GF-D8 (cell line): Measurements from ENCODE around the gene DNAAF8.
"Not testable (repeated sequence)": the region's sequence is repeated elsewhere in the genome, so short reads cannot be mapped to it uniquely, and the experiment has no call there.

Experiments
- DNase-seq: peaks from one replicate; lab custom pipeline; 2025; lab: John Stamatoyannopoulos, UW

The DNAAF8 gene

DNA sequence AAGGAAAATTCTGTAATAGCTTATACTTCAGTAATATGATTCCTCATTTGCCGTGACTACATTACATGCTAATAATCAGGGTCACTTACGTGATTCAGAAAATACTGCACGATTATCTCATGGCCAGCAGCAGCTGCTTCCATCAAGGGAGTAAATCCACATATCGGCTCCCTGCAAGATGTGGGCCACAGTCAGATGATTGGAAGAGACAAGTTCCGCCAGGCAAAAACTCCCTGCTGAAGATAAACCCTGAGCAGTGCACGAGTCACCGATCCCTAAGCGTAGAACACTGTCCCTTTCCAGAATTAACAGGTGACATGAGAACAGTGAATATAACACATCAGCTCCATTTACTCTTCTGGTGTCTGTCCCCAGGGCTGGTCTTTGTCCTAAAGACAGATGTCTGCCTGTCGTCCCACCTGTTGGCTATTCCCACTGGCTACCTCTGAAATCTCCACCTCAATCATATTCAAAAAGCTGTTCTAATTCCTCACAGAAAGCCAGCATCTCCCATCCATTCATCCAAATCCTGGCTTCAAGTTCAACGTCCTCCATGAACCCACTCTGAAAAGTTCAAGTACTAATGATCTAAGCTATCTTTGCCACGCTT lies 9.6 kb upstream of the DNAAF8 start:
- no peak for DNase-seq

DNA sequence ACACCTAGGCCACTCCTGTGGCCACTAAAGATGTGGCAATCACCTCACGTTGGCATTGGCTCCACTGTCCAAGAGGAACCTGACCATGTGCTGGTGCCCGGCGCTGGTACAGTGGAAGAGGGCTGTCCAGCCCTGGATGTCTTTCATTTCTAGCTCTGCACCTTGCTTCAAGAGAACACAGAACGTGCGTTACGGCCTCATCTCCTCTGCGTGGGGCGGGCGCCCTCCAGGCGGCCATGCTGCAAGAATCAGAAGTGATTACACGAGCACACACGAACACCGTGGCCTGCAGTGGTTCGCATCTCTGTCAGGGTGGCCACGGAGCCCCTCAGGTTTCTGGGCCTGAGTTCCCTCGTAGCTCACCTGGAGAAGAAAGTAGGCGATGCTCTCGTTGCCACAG lies 7.7 kb upstream of the DNAAF8 start:
- no peak for DNase-seq

DNA sequence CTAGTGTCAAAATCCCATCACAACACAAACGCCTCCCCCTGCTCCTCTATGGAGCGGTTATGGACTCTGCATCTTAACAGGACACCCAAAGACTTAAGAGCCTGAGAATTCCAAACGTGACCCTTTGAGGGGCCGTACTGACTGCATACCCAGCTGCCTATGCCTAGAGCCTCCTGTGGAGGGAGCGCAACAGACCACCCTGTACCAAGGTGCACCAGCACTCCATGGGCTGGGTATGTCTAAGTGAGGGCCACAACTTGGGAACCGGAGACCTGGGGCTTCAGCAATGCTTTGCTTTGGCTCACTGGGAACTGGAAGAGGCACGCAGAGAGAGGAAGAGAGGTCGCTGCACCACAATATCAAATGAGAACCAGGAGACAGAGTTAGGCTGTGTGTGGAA lies 5.7 kb upstream of the DNAAF8 start:
- no peak for DNase-seq

DNA sequence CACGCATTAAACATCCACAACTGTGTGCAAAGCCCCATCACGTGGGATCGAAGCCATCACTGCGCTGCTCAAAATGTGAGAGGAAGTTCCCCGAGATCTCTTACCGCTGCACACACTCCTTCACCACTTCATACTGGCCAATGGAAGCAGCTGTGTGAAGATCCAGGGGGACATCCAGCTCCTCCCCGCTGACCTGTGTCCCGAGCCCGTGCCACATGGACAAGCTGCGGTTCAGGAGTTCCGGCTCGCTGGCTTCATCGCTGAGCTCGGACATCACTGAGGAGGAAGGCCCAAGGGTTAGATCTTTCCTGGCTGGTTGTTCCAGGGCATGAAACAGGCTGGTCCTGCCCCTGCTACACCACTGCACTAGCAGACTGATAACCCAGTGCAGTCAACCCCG lies 4.5 kb upstream of the DNAAF8 start:
- DNase-seq = no peak

DNA sequence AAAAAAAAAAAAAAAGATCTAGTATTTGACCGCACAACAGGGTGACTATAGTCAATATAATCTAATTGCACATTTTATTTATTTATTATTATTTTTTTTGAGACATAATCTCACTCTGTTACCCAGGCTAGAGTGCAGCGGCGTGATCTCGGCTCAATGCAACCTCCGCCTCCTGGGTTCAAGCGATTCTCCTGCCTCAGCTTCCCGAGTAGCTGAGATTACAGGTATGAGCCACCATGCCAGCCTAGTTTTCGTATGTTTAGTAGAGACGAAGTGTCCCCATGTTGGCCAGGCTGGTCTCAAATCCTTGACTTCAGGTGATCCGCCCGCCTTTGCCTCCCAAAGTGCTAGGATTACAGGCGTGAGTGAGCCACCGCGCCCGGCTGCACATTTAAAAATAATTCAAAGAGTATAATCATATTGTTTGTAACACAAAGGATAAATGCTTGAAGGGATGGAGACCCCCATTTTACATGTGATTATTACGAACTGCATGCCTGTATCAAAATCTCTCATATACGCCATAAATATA lies 1.1 kb upstream of the DNAAF8 start:
- DNase-seq = no peak

DNA sequence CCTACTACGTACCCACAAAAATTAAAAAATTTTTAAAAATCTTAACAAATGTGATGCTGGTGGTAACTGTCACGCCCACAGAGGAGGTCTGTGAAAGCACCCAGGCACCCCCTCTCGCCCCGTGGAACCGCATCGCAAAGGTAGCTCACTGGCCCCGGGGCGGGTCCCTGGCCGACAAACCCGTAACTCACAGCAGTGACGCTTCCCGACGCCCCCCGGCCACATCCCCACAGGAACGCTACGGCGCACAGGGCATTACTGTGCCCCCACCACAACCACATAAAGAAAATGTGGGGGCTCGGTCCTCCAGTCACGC lies 632 bp upstream of the DNAAF8 start:
- DNase-seq = no peak

DNA sequence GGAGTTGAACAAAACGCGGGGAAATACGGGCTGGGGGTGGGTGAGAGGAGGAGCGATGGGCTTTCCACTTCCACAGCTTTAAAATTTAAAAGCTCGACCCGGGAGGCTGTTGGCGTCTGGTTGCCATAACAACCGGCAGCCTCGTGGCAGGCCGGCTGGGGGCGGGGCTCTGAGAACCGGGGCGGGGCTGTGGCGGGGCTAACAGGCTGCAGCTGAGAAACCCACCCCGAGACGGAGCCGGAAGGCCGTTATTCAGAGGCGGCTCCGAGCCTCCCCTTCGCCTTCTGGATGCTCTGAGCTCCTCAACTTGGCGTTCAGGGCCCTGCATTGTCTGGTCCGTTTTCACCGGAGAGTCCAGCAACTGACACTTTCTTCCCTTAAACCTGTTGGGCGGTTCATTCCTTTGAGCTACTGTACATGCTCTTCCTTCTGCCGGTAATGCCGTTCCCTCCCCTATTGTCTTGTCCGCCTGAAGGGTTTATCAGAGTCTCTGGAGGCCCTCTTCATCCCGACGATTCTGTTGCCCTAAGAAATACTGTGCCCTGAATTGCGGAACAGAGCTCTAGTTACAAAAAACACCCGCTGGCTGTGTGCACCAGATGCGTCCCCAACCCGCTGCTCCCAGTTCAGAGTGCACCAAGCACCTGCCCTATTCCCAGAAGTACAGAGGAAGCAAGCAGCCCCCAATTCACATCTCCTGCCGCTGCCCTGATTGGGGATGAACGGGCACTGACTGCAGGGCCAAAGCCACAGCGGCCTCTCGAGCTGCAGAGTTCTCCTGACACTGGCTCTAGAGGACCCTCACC lies 596 bp downstream of the DNAAF8 start:
- DNase-seq = peak; percentile 47

DNA sequence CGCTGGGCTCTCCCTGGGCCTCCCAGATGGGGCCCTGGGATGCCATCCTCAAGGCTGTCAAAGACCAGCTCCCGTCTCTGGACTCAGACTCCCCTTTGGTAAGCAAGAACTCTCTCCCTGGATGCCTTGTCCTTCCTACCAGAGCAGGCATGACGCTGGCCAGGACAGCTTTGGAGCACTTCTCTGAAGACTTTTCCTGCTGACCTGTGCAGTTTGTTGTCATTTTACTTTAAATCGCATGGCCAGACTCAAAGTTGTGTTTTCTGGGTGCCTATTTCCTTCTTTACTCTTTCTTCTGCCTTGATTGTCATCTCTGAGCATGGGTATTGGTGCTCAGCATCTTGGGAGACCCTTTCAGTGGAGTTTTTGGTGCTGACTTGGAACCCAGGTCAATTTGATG lies 2.2 kb downstream of the DNAAF8 start:
- DNase-seq = no peak

DNA sequence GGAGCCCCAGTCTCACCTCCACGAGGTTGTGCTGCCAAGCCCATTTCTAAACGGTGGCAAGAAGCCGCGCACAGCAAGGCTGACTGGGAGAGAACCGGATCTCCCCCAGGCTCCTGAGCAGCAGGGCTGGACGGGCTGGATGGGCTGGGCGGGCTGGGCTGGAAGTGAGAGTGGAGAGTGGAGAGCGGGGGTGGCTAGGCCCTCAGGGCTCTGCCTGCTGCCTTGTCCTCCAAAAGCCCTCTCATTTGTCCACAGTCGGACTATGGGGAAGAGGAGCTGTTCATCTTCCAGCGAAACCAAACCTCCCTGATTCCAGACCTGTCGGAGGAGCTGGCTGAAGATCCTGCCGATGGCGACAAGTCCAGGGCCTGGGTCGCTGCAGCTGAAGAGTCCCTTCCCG lies 3.2 kb downstream of the DNAAF8 start:
- no peak for DNase-seq

DNA sequence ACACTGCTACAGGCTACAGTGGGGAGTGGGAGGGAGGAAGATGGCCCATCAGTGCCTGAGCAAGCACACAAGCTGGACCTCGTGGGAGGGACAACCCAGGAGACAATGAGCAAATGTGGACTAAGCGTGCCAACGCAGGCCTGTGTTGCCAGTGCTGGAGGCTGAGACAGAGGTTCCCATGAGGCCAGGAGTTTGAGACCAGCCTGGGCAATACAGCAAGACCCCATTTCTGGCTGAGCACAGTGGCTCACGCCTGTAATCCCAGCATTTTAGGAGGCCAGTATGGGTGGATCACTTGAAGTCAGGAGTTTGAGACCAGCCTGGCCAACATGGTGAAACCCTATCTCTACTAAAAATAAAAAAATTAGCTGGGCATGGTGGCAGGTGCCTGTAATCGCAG lies 4.0 kb downstream of the DNAAF8 start:
- DNase-seq = not testable (repeated sequence)

DNA sequence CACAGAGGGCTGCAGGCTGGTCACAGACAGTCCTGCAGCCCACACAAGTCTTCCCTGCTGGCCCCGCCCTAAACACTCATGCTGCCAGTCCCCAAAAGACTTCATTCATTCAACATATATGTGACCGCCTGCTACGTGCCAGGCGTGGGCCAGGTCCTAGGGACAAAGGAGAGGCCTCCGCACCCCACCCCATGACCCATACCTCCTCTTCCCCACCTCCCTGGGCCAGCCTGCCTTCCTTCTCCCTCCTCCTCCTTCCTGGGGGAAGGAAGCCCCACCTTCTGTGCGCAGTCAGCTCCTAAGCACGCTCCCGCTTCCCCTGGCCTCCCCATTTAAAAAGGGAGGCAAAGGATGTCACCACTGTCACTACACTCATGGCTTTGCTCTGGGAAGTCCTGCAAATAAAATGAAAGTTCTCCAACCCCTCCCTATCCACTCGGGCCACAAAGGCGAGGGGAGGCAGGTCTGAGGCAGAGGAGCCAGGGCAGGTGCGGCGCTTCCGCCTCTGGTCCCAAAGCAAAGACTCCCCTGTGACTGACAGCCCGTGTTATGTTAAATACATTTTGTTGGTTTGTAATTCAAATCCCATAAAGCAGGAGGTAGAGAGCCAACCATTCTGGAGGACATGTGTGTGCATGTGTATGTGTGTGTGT lies 9.0 kb downstream of the DNAAF8 start:
- no peak for DNase-seq

DNA sequence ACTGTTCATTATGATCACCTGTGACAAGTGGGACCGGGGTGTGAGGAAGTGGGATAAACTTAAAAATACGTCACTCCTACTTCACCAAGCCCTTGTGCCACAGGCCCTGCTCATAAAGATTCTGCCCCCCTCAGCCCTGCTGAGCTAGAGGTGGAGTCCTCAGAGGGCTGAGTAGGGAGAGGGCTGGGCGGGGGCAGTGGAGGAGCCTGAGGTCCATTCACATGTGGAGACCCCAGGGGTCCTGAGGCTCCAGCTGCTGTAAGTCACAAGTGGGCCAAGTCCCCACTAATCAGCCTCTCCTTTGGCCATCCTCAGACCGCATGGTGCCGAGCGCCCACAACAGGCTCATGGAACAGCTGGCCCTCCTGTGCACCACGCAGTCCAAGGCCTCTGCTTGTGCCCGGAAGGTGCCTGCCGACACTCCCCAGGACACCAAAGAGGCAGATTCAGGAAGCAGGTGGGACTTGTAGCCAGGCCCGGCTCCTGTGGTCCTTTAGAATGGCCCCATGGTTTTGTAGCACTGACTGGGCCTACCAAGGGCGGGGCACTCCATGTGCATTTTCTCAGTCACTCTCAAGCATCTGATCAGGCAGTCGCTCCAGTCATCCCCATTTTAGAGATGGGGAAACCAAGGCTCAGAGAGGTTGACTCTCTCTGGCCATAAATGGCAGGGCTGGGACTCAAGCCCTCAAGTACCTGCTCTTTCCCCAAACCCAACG lies 10.4 kb downstream of the DNAAF8 start:
- no peak for DNase-seq

DNA sequence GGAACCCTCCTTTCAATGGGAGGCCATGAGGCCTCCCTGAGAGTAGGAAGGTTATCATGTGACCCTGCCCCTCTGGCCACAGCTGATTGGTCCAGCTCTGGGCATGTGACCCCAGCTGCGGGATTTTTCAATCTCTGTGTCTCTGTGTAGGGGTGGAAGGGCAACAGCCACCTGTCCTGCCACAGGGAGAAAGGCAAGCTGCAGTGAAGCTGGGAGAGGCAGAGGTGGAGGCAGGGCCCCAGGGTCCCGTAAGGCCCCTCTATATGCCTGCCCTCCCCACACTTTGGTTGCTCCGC lies 10.9 kb downstream of the DNAAF8 start:
- no peak for DNase-seq

DNA sequence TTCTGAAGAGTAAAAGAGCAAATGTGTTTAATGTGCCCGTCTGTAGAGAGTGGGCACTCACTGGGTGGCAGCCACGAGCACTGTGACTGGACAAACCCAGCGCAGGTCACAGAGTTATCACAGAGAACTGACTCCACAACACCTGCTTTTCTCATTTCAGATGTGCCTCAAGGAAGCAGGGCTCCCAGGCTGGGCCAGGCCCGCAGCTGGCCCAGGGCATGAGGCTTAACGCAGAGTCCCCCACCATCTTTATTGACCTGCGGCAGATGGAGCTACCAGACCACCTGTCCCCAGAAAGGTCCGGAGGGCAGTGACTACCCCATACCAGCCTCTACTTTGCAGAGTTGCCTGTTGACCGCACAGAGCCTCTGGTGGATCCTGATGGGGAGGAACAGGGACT lies 11.9 kb downstream of the DNAAF8 start:
- DNase-seq = no peak

DNA sequence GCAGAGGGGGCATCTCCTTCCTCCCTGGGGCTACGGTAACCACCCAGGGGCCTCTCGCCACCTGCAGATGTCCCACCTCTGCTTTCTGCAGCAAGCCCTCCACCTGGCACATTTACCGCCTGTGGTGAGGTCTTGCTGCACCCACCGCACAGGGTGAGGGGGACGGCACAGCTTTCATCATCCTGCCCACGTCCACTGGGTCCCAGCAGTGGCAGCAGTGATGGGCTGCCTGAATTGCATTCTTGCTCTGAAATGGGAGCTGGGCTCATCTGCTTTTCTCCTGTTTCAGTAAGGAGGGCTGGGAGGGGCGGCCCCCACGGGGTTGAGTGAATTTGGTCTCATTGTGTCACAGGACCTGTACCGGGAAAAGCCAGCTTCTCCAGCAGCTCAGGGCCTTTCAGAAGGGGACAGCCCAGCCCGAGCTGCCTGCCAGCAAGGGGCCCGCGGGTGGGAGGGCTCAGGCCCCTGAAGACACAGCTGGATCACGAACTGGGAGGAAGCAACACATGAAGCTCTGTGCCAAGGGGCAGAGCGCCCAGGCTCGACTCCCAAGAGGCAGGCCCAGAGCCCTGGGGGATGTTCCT lies 12.7 kb downstream of the DNAAF8 start:
- no peak for DNase-seq

DNA sequence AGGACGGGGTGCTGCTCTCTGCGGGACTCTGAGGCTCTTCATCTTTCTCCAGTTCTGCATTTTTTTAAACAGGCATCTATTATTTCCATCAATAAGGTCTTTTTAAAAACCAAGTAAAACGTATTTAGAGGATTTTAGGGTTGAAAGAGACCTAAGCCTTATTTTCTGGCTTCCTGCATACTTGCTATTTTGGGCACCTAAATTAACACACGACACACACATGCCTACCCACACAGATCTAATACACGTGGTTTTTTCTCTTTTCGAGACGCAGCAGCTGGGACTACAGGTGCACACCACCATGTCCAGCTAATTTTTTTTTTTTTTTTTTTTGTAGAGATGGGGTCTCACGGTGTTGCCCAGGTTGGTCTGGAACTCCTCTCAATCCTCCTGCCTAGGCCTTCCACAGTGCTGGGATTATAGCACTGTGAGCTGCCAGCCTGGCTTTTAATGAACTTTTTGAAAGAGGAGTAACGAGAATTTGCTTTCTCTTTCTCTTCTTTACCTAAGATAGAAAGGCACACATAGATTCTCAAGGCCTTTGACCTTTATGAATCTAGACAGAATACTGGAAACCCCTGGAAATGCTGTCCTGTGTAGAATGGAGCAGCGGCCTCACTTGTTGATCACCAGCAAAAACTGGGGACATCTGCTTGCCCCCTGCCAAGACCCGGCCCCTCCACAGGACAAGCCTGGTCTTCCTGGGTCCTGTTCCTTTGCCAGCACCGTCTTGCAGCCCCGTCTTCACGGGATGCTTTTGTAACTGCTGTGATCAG lies 13.8 kb downstream of the DNAAF8 start:
- DNase-seq = no peak

DNA sequence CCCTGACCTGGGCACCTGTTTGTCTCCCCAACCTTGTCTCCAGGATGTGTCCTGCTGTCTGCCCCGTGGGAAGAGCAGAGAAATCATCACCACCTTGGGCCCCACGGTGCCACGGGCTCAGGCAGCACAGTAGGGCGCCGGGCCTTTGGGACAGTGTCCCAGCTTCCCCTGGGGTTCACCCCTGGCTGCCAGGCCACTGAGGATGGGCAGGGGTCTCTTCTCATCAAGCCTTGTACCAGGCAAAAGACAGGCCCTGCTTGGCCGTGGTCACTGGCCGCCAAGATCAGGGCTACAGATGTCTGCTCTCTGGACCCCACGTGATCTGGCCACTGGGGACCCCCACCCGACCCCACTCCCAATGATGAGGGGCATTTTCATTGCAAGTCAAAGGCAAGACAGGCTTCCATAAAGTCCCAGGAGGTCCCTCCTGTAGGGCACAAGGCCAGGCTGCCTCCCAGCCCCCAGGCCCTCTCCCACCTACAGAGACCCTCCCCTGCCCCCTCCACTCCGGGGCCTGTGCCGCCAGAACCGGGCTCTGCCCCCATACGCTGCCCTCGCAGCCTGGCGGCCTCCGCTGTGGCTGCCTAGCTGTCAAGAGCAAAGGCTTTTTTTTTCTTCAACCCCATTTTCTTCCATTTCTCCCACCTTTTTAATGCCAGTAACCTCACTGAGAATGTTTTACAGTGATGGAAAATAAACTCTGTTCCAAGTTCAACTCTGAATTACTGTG lies 14.5 kb downstream of the DNAAF8 start:
- no peak for DNase-seq

DNA sequence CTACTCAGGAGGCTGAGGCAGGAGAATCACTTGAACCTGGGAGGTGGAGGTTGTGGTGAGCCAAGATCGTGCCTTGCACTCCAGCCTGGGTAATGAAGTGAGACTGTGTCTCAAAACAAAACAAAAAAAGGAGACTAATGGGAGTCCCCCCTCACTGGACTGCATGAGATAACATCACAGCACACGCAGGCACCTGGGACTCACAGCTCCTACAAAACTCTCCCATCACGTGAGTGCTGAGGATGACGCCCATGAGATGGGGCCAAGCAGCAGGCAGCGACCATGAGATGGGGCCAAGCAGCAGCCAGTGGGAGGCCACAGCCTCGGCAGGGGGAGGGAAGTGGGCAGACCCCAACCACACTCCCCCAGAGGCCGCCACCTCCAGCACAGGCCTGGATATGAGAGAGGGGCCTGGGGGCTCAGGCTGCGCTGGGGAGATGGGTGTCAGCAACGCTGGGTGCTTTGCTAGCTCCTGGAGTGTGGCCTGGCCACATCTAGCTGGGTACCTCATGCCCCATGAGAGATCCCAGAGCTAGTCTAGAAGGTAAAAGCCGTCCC lies 15.4 kb downstream of the DNAAF8 start:
- no peak for DNase-seq

DNA sequence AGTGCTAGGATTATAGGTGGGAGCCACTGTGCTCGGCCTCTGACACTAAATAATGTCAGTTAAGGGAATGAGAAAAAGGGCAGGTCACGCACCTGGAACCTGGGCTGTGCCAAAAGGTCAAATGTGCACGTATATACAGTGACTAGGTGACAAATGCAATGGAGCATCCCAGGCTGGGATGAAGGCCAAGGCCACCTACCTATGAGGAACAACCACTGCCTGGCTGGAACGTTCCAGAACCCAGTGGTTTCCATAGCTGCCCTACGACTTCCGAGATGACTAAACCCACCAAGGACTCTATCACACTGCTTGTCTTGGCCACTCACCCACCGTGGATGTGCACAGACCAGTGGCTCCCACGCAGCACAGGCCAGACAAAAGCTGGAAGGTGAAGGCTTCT lies 16.6 kb downstream of the DNAAF8 start:
- no peak for DNase-seq

DNA sequence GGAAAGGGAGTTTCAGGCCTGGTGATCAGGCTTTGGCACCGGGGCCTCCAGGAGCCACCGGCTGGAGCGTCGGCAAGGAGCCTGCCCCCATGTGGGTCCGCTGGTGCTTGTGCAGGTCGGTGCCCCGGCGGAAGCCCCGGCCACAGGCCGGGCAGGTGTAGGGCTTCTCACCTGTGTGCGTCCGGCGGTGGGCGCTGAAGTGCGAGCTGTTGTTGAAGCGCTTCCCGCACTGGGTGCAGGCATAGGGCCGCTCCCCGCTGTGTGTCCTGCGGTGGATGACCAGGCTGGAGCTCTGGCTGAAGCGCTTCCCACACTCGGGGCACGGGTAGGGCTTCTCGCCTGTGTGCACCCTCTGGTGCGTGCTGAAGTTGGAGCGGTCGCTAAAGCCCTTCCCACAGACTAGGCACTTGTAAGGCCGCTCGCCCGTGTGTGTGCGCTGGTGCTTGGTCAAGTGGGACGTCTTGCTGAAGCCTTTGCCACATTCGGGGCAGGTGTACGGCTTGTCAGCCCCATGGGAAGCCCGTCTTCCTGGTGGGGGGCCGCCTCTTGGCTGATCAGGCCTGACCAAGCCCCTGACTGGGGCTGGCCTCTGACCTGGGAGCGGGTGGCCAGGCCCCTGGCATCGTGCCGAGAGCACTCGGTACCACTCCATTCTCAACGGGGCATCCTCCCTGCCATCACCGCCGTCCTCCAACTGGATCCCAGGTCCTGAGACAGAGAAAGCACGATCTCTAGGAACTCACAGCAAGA lies 18.2 kb downstream of the DNAAF8 start:
- no peak for DNase-seq
